ENCODE data around the gene MBNL2. TPM values are rescaled to one million over a fixed set of nuclear protein-coding genes. Genes with fewer than 3 reads are reported as not detected.

The MBNL2 gene
- total and polyA plus RNA-seq, 2 of the 13 experiments (the other 11 are each of a cell fraction or from before 2014, with no cell fraction given): 30.8 to 59.0 TPM

DNA sequence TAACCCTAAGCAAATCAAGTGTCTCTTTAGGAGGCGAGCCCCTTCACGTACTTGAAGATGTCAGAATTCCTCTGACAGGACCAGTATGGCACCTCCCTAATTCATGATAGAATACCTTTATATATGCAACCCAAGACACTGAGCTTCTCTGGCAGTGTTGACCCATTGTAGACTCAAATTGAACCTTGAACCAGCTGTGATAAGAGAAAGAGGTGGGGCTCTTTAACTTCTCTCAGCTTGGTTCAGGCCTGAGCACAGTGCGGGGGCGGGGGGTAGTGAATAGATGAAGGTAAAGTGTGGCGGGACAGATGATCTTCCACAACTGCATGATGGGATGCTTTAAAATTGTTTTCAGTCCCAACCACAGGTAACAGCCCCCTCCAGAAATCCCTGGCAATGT, 12.1 kb downstream of the MBNL2 start (continued):
- TF ChIP-seq, protein P1, sequence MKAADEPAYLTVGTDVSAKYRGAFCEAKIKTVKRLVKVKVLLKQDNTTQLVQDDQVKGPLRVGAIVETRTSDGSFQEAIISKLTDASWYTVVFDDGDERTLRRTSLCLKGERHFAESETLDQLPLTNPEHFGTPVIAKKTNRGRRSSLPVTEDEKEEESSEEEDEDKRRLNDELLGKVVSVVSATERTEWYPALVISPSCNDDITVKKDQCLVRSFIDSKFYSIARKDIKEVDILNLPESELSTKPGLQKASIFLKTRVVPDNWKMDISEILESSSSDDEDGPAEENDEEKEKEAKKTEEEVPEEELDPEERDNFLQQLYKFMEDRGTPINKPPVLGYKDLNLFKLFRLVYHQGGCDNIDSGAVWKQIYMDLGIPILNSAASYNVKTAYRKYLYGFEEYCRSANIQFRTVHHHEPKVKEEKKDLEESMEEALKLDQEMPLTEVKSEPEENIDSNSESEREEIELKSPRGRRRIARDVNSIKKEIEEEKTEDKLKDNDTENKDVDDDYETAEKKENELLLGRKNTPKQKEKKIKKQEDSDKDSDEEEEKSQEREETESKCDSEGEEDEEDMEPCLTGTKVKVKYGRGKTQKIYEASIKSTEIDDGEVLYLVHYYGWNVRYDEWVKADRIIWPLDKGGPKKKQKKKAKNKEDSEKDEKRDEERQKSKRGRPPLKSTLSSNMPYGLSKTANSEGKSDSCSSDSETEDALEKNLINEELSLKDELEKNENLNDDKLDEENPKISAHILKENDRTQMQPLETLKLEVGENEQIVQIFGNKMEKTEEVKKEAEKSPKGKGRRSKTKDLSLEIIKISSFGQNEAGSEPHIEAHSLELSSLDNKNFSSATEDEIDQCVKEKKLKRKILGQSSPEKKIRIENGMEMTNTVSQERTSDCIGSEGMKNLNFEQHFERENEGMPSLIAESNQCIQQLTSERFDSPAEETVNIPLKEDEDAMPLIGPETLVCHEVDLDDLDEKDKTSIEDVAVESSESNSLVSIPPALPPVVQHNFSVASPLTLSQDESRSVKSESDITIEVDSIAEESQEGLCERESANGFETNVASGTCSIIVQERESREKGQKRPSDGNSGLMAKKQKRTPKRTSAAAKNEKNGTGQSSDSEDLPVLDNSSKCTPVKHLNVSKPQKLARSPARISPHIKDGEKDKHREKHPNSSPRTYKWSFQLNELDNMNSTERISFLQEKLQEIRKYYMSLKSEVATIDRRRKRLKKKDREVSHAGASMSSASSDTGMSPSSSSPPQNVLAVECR (CRISPR knock-in tag; IDR thresholded peaks at IDR 0.05; ENCODE audit: borderline replicate concordance): peak; percentile 25; the same call in 1 of the 2 replicates
- no peak for TF ChIP-seq ATM (IDR thresholded peaks at IDR 0.05; ENCODE audit: borderline replicate concordance)
- peak; percentile 83 for TF ChIP-seq ZNF317 (CRISPR knock-in tag; IDR thresholded peaks at IDR 0.05)
- TF ChIP-seq, protein P2, sequence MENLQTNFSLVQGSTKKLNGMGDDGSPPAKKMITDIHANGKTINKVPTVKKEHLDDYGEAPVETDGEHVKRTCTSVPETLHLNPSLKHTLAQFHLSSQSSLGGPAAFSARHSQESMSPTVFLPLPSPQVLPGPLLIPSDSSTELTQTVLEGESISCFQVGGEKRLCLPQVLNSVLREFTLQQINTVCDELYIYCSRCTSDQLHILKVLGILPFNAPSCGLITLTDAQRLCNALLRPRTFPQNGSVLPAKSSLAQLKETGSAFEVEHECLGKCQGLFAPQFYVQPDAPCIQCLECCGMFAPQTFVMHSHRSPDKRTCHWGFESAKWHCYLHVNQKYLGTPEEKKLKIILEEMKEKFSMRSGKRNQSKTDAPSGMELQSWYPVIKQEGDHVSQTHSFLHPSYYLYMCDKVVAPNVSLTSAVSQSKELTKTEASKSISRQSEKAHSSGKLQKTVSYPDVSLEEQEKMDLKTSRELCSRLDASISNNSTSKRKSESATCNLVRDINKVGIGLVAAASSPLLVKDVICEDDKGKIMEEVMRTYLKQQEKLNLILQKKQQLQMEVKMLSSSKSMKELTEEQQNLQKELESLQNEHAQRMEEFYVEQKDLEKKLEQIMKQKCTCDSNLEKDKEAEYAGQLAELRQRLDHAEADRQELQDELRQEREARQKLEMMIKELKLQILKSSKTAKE (CRISPR knock-in tag; IDR thresholded peaks at IDR 0.05; ENCODE audit: borderline replicate concordance): 0 out of 2 replicates have a peak, but pooled peaks have one; percentile 20

GRCh38 chr13:97234742-97235141, 12.6 kb downstream of the MBNL2 start:
- in situ Hi-C loops (cut with HindIII; ENCODE audit: extremely low pct_ligation_motif_present, low pct_unique_long_range_greater_than_20kb) (no loop called here), intact Hi-C loops (cut with micrococcal nuclease; ENCODE audit: unreplicated experiment) (no loop called here)
- DNase-seq (ENCODE audit: low spot score) (no peak), ATAC-seq (no peak), FAIRE-seq (no peak)
- Histone ChIP-seq H3K36me3 (replicated peaks in 1 of 2; ENCODE audit: control insufficient read depth in 1 of 2, insufficient read depth in 2 of 2, low read length in 2 of 2) (peaks cover 7 to 56% of the 10 kb centered on the region in 2 experiments), H3K9me3 (ENCODE audit: low read length) (no peaks in the 10 kb centered on the region), H3K4me3 (replicated peaks in 1 of 3; ENCODE audit: insufficient read depth in 1 of 3, low read depth in 2 of 3, low read length in 3 of 3) (no peak overlapping the region), H3K4me2 (ENCODE audit: low read depth, low read length) (peak overlapping the region; percentile 21), H4K20me1 (ENCODE audit: insufficient read depth, low read length) (peaks cover 96% of the 10 kb centered on the region), H3K9ac (ENCODE audit: insufficient read depth, low read depth, low read length) (no peak overlapping the region), H2AFZ (ENCODE audit: low read length) (no peak overlapping the region), H3K27ac (ENCODE audit: extremely low read length, insufficient read depth, low read length) (peak overlapping the region; percentile 25), H3K27me3 (ENCODE audit: control insufficient read depth in 1 of 2, insufficient read depth in 2 of 2, low read length in 2 of 2) (no peaks in the 10 kb centered on the region), H3K4me1 (ENCODE audit: insufficient read depth, low read length) (peaks cover 99% of the 10 kb centered on the region), H3K79me2 (ENCODE audit: insufficient read depth, low read length) (peaks cover 98% of the 10 kb centered on the region)
- ChIA-PET CTCF (ENCODE audit: low intra/inter-chr PET ratio, low total read pairs) (no interaction called here), POLR2A (interaction anchor here (0.9 to 2.9 kb wide), 3 partner anchors 10 to 61 kb away, joined by 3 to 13 read pairs (median 4); partner anchors contain the start of gene MBNL2)
- WGBS (ENCODE audit: low lambda C conversion rate): 84% methylated on average over 13 of the region's 13 CpGs
- BruUV-seq (replicated peaks): no TSS peak
- TF ChIP-seq ZBTB38 (CRISPR knock-in tag; IDR thresholded peaks at IDR 0.05): peak; percentile 83
- no peak for TF ChIP-seq ZNF552 (CRISPR knock-in tag; IDR thresholded peaks at IDR 0.05; ENCODE audit: borderline replicate concordance)
- no peak for TF ChIP-seq ZNF574 (CRISPR knock-in tag; IDR thresholded peaks at IDR 0.05)
- TF ChIP-seq, protein P3, sequence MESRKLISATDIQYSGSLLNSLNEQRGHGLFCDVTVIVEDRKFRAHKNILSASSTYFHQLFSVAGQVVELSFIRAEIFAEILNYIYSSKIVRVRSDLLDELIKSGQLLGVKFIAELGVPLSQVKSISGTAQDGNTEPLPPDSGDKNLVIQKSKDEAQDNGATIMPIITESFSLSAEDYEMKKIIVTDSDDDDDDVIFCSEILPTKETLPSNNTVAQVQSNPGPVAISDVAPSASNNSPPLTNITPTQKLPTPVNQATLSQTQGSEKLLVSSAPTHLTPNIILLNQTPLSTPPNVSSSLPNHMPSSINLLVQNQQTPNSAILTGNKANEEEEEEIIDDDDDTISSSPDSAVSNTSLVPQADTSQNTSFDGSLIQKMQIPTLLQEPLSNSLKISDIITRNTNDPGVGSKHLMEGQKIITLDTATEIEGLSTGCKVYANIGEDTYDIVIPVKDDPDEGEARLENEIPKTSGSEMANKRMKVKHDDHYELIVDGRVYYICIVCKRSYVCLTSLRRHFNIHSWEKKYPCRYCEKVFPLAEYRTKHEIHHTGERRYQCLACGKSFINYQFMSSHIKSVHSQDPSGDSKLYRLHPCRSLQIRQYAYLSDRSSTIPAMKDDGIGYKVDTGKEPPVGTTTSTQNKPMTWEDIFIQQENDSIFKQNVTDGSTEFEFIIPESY (CRISPR knock-in tag; IDR thresholded peaks at IDR 0.05): peak; percentile 70; the same call in 1 of the 2 replicates
